Measurements from ENCODE around the gene GRN.

- no peak for TF ChIP-seq EZH2phosphoT487 (IDR thresholded peaks at IDR 0.05; ENCODE audit: borderline replicate concordance)
- TF ChIP-seq, protein P1, sequence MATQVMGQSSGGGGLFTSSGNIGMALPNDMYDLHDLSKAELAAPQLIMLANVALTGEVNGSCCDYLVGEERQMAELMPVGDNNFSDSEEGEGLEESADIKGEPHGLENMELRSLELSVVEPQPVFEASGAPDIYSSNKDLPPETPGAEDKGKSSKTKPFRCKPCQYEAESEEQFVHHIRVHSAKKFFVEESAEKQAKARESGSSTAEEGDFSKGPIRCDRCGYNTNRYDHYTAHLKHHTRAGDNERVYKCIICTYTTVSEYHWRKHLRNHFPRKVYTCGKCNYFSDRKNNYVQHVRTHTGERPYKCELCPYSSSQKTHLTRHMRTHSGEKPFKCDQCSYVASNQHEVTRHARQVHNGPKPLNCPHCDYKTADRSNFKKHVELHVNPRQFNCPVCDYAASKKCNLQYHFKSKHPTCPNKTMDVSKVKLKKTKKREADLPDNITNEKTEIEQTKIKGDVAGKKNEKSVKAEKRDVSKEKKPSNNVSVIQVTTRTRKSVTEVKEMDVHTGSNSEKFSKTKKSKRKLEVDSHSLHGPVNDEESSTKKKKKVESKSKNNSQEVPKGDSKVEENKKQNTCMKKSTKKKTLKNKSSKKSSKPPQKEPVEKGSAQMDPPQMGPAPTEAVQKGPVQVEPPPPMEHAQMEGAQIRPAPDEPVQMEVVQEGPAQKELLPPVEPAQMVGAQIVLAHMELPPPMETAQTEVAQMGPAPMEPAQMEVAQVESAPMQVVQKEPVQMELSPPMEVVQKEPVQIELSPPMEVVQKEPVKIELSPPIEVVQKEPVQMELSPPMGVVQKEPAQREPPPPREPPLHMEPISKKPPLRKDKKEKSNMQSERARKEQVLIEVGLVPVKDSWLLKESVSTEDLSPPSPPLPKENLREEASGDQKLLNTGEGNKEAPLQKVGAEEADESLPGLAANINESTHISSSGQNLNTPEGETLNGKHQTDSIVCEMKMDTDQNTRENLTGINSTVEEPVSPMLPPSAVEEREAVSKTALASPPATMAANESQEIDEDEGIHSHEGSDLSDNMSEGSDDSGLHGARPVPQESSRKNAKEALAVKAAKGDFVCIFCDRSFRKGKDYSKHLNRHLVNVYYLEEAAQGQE (IDR thresholded peaks at IDR 0.05; ENCODE audit: low read depth) = no peak
- no peak for TF ChIP-seq POLR2A (IDR thresholded peaks at IDR 0.05; ENCODE audit: borderline replicate concordance, extremely low read depth, insufficient read depth, insufficient read length)
- TF ChIP-seq SP1 (IDR thresholded peaks at IDR 0.05; ENCODE audit: low read depth) = no peak
- TF ChIP-seq CTCF (IDR thresholded peaks at IDR 0.05 in 2 of 3, conservative IDR thresholded peaks at IDR 0.05 in 1 of 3; ENCODE audit: borderline replicate concordance in 1 of 3, insufficient read depth in 1 of 3, low read depth in 2 of 3, low read length in 2 of 3) = no peak
- TF ChIP-seq EGR1 (IDR thresholded peaks at IDR 0.05; ENCODE audit: low read depth) = no peak
- no peak for TF ChIP-seq RAD21 (IDR thresholded peaks at IDR 0.05; ENCODE audit: low read depth)
- TF ChIP-seq, protein P2, sequence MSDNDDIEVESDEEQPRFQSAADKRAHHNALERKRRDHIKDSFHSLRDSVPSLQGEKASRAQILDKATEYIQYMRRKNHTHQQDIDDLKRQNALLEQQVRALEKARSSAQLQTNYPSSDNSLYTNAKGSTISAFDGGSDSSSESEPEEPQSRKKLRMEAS (IDR thresholded peaks at IDR 0.05) = no peak
- TF ChIP-seq POLR2AphosphoS5 (IDR thresholded peaks at IDR 0.05; ENCODE audit: low read depth, low read length) = no peak
- no peak for TF ChIP-seq EZH2 (IDR thresholded peaks at IDR 0.05)
- no peak for TF ChIP-seq YY1 (IDR thresholded peaks at IDR 0.05; ENCODE audit: extremely low read depth, insufficient replicate concordance, low read depth, low read length)
- TF ChIP-seq, protein P3, sequence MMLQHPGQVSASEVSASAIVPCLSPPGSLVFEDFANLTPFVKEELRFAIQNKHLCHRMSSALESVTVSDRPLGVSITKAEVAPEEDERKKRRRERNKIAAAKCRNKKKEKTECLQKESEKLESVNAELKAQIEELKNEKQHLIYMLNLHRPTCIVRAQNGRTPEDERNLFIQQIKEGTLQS (IDR thresholded peaks at IDR 0.05) = no peak
Observed at GRCh38 chr17:44346064-44346844, 1.2 kb downstream of the GRN start.

Measured in HCT116 (cell line).